Stimulated activated CD8-positive, alpha-beta memory T cell treated with anti-CD3 and anti-CD28 coated beads, Interleukin-2, amount 100 ng/mL, for 48 hours (primary cell): ENCODE measurements around the gene ZNF536.

Experiments used
- DNase-seq, 2 donors: peaks; one replicate each; pipeline ENCODE4 v3.0.0-alpha.2; 2020; ENCODE audit warnings: low read depth in 2 of 2

ZNF536 gene

GRCh38 chr19:30606114-30607050 lies 234.2 kb downstream of the ZNF536 start:
- DNase-seq: no peak
